Activated CD8-positive, alpha-beta T cell treated with anti-CD3 and anti-CD28 coated beads for 36 hours (primary cell): Measurements from ENCODE around the gene CLDN16. TPM values are rescaled to one million over a fixed set of nuclear protein-coding genes. Genes with fewer than 3 reads are reported as not detected.

ENCODE experiments used
- ATAC-seq: fragments of 200-7000 bp; cut with Tn5 transposase; one replicate; pipeline ENCODE4 v1.10.0; 2021; ENCODE audit warnings: mild to moderate bottlenecking, moderate library complexity
- CTCF ChIA-PET: fragments of 350-600 bp; sonication (Branson Sonifier 250); formaldehyde crosslinking; loops from one replicate; lab custom pipeline; 2021; ENCODE audit warnings: antibody characterized with exemption; lab: Charles Lee
- POLR2A ChIA-PET: fragments of 350-600 bp; sonication (Branson Sonifier 250); formaldehyde crosslinking; loops from one replicate; lab custom pipeline; 2021; ENCODE audit warnings: antibody characterized with exemption; lab: Charles Lee
- DNase-seq: peaks from one replicate; pipeline ENCODE4 v3.0.0-alpha.2; 2020
- H3K27ac Mint-ChIP-seq: one replicate; pipeline ENCODE4 v1.8.0; 2021; ENCODE audit warnings: mild to moderate bottlenecking, mixed read lengths
- H3K27me3 Mint-ChIP-seq: one replicate; pipeline ENCODE4 v1.8.0; 2021; ENCODE audit warnings: mixed read lengths
- H3K36me3 Mint-ChIP-seq: one replicate; pipeline ENCODE4 v1.8.0; 2021; ENCODE audit warnings: low read depth, mixed read lengths
- H3K4me1 Mint-ChIP-seq: one replicate; pipeline ENCODE4 v1.8.0; 2021; ENCODE audit warnings: low read depth, mixed read lengths
- H3K4me3 Mint-ChIP-seq: one replicate; pipeline ENCODE4 v1.8.0; 2021; ENCODE audit warnings: mild to moderate bottlenecking, moderate library complexity, mixed read lengths
- H3K9me3 Mint-ChIP-seq: one replicate; pipeline ENCODE4 v1.8.0; 2021; ENCODE audit warnings: mixed read lengths
- intact Hi-C: fragments of 100-400 bp; cut with micrococcal nuclease; formaldehyde crosslinking; loops from one replicate; pipeline ENCODE4 v1.10.0; 2022
- total RNA-seq, 2 experiments: library from RNA; stranded (reverse); gene quantifications; one replicate each; pipeline ENCODE4 v1.2.3, GENCODE V29; 2021
- TF ChIP-seq, protein P1 (sequence below): fragments of 200-600 bp; IDR thresholded peaks from one replicate; pipeline ENCODE4 v1.8.0; 2022; ENCODE audit warnings: antibody characterized with exemption, mild to moderate bottlenecking

CLDN16 gene
- total RNA-seq, 2 experiments from 2014 or later, result not detected

DNA sequence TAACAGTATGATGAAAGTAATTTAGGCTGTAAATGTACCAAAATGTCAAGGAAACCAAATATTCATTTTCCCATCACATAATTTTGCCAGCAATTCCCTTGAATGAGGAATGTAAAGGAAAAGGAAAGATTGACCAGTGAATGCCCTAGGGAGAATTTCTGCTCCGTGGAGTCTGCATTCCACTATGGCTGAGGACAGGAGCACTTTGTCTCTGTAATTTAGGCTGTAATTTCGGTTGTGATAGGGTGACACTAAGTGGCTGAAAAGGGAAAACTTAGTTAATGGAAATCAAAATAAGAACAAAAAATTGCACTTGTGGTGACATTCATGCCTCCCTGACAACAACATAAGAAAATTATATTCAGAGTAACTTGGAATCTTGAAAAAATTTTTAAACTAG is 70.1 kb downstream of the CLDN16 start:
- Mint-ChIP-seq H3K9me3 (no peaks in the 10 kb centered on the region), H3K4me3 (no peak overlapping the region), H3K27ac (no peak overlapping the region), H3K27me3 (peaks cover 23% of the 10 kb centered on the region), H3K4me1 (no peaks in the 10 kb centered on the region), H3K36me3 (no peaks in the 10 kb centered on the region)
- TF ChIP-seq, protein P1, sequence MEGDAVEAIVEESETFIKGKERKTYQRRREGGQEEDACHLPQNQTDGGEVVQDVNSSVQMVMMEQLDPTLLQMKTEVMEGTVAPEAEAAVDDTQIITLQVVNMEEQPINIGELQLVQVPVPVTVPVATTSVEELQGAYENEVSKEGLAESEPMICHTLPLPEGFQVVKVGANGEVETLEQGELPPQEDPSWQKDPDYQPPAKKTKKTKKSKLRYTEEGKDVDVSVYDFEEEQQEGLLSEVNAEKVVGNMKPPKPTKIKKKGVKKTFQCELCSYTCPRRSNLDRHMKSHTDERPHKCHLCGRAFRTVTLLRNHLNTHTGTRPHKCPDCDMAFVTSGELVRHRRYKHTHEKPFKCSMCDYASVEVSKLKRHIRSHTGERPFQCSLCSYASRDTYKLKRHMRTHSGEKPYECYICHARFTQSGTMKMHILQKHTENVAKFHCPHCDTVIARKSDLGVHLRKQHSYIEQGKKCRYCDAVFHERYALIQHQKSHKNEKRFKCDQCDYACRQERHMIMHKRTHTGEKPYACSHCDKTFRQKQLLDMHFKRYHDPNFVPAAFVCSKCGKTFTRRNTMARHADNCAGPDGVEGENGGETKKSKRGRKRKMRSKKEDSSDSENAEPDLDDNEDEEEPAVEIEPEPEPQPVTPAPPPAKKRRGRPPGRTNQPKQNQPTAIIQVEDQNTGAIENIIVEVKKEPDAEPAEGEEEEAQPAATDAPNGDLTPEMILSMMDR, result no peak
- ChIA-PET CTCF (no interaction called here), POLR2A (no interaction called here)
- DNase-seq, result no peak
- no peak for ATAC-seq
- intact Hi-C loops, result no loop called here

Other genes starting within 250 kb of the CLDN16 start
- gene CLDN1, start 65.7 kb upstream of the CLDN16 start, total RNA-seq, result under 1 TPM; 0.58 to 0.77 TPM
- not detected for gene TMEM207, start 61.7 kb downstream of the CLDN16 start, total RNA-seq
- 10 to 100 TPM; 18.8 to 20.2 TPM for gene IL1RAP, start 125.9 kb downstream of the CLDN16 start, total RNA-seq